Psoas muscle (tissue), 8 donors: ENCODE data around the gene CDC42BPG. TPM values are rescaled to one million over a fixed set of nuclear protein-coding genes. Genes with fewer than 3 reads are reported as not detected.

Experiments used
- ATAC-seq, 4 donors: fragments of 200-7000 bp; cut with Tn5 transposase; one replicate each; pipeline ENCODE4 v1.9.1; 2020; ENCODE audit warnings: moderate library complexity in 3 of 4, mild to moderate bottlenecking in 2 of 4
- DNase-seq, 2 donors: peaks; one replicate each; pipeline ENCODE4 v3.0.0-alpha.2; 2020
- H3K27ac ChIP-seq: fragments of 200-600 bp; one replicate; pipeline ENCODE4 v1.8.0; 2022
- H3K27me3 ChIP-seq, 3 donors: fragments of 200-600 bp in 1 of 3; one replicate each; pipeline versions ENCODE4 v1.6.1 to v1.8.0; 2013 to 2022; ENCODE audit warnings: low read length in 2 of 3, mild to moderate bottlenecking in 2 of 3, moderate library complexity in 1 of 3; ENCODE audit not compliant: insufficient read depth in 3 of 3
- H3K36me3 ChIP-seq, 2 donors: fragments of 200-600 bp in 1 of 2; one replicate each; pipeline versions ENCODE4 v1.6.1 to v1.8.0; 2013 to 2022; ENCODE audit warnings: low read depth in 1 of 2, mild to moderate bottlenecking in 1 of 2, moderate library complexity in 1 of 2; ENCODE audit not compliant: insufficient read depth in 1 of 2
- H3K4me1 ChIP-seq: fragments of 200-600 bp; one replicate; pipeline ENCODE4 v1.8.0; 2022
- H3K4me3 ChIP-seq: fragments of 200-600 bp; one replicate; pipeline ENCODE4 v1.8.0; 2022; ENCODE audit warnings: mild to moderate bottlenecking
- H3K9me3 ChIP-seq: fragments of 200-600 bp; one replicate; pipeline ENCODE4 v1.8.0; 2022
- WGBS, 3 donors: extraction: QIAGEN DNeasy Blood & Tissue Kit; methylation state at CpG; one replicate each; pipeline versions ENCODE4 v1.1.6 to v1.1.7; 2013; 5-methylcytosine and 5-hydroxymethylcytosine counted together
- intact Hi-C, 2 donors: fragments of 100-400 bp; cut with DNase I; formaldehyde crosslinking; loops; one replicate each; pipeline versions ENCODE4 v1.11.0 to v1.14.2; 2022
- polyA plus RNA-seq, 3 donors: library from polyadenylated mRNA; stranded (reverse); fragments of 200-250 nt; gene quantifications; one replicate each; pipeline ENCODE4 v1.2.3, GENCODE V29; 2013
- total RNA-seq, 4 donors: library from RNA; stranded (reverse); fragmentation: NEBNext Ultra II Directional in 2 of 4; extraction: Animal tissue kit (Norgen Biotek cat#: 25700) in 2 of 4; gene quantifications; one replicate each; pipeline versions ENCODE4 v1.2.1 to v1.2.4, GENCODE V29; 2021 to 2023
- TF ChIP-seq, protein P1 (sequence below): fragments of 200-600 bp; IDR thresholded peaks from one replicate; pipeline ENCODE4 v1.8.0; 2022; ENCODE audit warnings: antibody characterized with exemption
- donor health status: healthy with polysubstance abuse.
- donor health status: DM: no; HTN: no; CAD: no; lungs with moderate emphysema.
- donor health status: Bipolar disorder and iron deficiency.
- donor health status: healthy.
- donor health status: DM: yes; HTN: yes; CAD: no.
- donor health status: DM: no; HTN: no; CAD: no.
- donor health status: DM: no; HTN: no; CAD: no.
- donor health status: DM: yes; HTN: yes; CAD: no.

CDC42BPG gene
- total and polyA plus RNA-seq, 7 donors: 0.04 to 2.2 (median 0.06) TPM; not detected in 1

GRCh38 chr11:64799623-64800302, 44.7 kb downstream of the CDC42BPG start:
- H3K4me1 ChIP-seq: peaks cover 7% of the 10 kb centered on the region
- H3K27me3 ChIP-seq: no peaks in the 10 kb centered on the region
- H3K27ac ChIP-seq: no peak overlapping the region
- TF ChIP-seq, protein P1, sequence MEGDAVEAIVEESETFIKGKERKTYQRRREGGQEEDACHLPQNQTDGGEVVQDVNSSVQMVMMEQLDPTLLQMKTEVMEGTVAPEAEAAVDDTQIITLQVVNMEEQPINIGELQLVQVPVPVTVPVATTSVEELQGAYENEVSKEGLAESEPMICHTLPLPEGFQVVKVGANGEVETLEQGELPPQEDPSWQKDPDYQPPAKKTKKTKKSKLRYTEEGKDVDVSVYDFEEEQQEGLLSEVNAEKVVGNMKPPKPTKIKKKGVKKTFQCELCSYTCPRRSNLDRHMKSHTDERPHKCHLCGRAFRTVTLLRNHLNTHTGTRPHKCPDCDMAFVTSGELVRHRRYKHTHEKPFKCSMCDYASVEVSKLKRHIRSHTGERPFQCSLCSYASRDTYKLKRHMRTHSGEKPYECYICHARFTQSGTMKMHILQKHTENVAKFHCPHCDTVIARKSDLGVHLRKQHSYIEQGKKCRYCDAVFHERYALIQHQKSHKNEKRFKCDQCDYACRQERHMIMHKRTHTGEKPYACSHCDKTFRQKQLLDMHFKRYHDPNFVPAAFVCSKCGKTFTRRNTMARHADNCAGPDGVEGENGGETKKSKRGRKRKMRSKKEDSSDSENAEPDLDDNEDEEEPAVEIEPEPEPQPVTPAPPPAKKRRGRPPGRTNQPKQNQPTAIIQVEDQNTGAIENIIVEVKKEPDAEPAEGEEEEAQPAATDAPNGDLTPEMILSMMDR: no peak
- ATAC-seq: no peak
- H3K36me3 ChIP-seq: peaks cover 0 to 25% of the 10 kb centered on the region in 2 donors
- peak in 1 of 2 donors; percentile 34 for DNase-seq
- H3K4me3 ChIP-seq: no peak overlapping the region
- no peaks in the 10 kb centered on the region for H3K9me3 ChIP-seq
- intact Hi-C loops: no loop called here
- WGBS, 3 donors: 61 to 73% (median 68%) methylated on average over 14 of the region's 14 CpGs

GRCh38 chr11:64799256-64799622, 45.2 kb downstream of the CDC42BPG start:
- intact Hi-C loops: no loop called here
- 73 to 77% (median 74%) methylated on average over 7 of the region's 7 CpGs for WGBS, 3 donors
- TF ChIP-seq, protein P1: no peak
- ATAC-seq (no peak), DNase-seq (no peak)
- Histone ChIP-seq H3K36me3 (peaks cover 0 to 21% of the 10 kb centered on the region in 2 donors), H3K4me3 (no peak overlapping the region), H3K4me1 (peaks cover 7% of the 10 kb centered on the region), H3K27ac (no peak overlapping the region), H3K9me3 (no peaks in the 10 kb centered on the region), H3K27me3 (no peaks in the 10 kb centered on the region)

DNA sequence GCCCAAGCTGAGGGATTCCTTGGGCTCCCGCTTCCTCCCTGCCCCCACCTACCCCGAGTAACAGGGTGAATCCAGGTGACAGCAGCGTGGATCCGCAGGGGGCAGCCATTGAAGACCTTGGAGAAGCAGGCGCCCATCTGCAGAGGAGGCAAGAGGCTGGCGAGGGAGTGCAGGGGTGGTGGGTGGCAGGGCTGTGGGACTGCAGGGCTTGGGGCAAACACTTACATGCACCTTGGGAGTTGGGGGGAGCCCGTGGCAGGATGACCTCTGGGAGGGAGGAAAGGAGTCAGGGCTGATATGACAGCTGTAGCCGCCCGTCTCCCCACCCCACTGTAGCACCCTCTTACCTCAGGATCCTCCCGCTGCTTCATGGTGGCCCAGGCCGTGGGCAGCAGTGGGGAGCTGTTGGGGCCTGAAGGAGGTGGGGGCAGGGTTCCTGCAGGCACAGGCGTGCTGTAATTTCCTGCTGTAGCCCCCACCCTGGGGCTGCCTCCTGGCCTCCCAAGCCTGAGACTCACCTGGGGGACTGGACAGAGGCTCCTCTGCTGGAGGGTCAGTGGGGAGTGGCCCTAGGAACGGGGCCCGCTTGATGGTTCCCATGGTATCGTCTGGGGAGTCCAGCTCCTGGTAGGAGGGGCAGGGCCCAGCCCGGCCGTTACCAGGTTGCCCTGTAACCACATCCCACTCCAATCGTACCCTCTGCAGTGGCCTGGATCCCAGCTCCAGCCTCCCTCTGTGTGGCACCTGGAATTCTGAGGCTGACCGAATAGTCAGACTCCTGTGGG, 47.5 kb downstream of the CDC42BPG start:
- TF ChIP-seq, protein P1: no peak
- WGBS, 3 donors: 87 to 90% (median 90%) methylated on average over 18 to 19 of the region's 19 CpGs
- no peaks in the 10 kb centered on the region for H3K4me1 ChIP-seq
- ATAC-seq (no peak), DNase-seq (no peak)
- H3K27ac ChIP-seq: no peak overlapping the region
- H3K9me3 ChIP-seq: no peaks in the 10 kb centered on the region
- H3K4me3 ChIP-seq: no peak overlapping the region
- H3K36me3 ChIP-seq: peaks cover 0 to 21% of the 10 kb centered on the region in 2 donors
- intact Hi-C loops: no loop called here
- no peaks in the 10 kb centered on the region for H3K27me3 ChIP-seq

GRCh38 chr11:64796047-64796756, 48.3 kb downstream of the CDC42BPG start:
- ATAC-seq (no peak), DNase-seq (peak in 1 of 2 donors; percentile 33)
- no peak overlapping the region for H3K27ac ChIP-seq
- no peaks in the 10 kb centered on the region for H3K27me3 ChIP-seq
- peaks cover 0 to 21% of the 10 kb centered on the region in 2 donors for H3K36me3 ChIP-seq
- H3K9me3 ChIP-seq: no peaks in the 10 kb centered on the region
- H3K4me1 ChIP-seq: no peaks in the 10 kb centered on the region
- no peak overlapping the region for H3K4me3 ChIP-seq
- intact Hi-C loops: no loop called here
- WGBS, 3 donors: 73 to 84% (median 82%) methylated on average over 16 to 19 of the region's 19 CpGs
- TF ChIP-seq, protein P1: no peak
